ENCODE measurements around the gene ERMARD.

ERMARD gene

GRCh38 chr6:169803271-169803811 lies 51.9 kb downstream of the ERMARD start:
- DNase-seq = no peak

DNA sequence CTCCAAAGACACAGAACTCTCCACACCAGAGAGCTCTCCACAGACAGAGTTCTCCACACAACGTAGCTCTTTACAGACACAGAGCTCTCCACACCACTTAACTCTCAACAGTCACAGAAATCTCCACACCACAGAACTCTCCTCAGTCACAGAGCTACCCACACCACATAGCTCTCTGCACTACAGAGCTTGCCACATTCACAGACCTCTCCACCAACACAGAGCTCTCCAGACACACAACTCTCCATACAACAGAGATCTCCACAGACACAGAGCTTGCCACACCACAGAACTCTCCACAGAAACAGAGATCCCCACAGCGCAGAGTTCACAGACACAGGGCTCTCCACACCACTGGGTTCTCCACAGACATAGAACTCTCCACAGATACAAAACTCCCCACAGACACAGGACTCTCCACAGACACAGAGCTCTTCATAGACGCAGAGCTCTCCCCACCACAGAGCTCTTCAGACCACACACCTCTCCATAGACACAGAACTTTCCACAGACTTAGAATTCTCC lies 52.5 kb downstream of the ERMARD start:
- DNase-seq = no peak

- no peak for DNase-seq
Observed at GRCh38 chr6:169804427-169804826, 53.0 kb downstream of the ERMARD start.

- DNase-seq = no peak
Observed at GRCh38 chr6:169805242-169805838, 53.9 kb downstream of the ERMARD start.

- no peak for DNase-seq
Observed at GRCh38 chr6:169806701-169807100, 55.3 kb downstream of the ERMARD start.

DNA sequence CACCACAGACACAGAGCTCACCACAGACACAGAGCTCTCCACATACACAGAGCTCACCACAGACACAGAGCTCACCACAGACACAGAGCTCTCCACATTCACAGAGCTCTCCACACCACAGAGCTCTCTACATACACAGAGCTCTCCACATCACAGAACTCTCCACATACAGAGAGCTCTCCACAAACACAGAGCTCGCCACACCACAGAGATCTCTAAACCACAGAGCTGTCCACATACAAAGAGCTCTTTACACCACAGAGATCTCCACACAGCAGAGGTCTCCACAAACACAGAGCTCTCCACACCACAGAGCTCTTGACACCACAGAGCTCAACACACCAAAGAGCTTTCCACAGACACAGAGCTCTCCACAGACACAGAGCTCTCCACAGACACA lies 55.8 kb downstream of the ERMARD start:
- no peak for DNase-seq

DNA sequence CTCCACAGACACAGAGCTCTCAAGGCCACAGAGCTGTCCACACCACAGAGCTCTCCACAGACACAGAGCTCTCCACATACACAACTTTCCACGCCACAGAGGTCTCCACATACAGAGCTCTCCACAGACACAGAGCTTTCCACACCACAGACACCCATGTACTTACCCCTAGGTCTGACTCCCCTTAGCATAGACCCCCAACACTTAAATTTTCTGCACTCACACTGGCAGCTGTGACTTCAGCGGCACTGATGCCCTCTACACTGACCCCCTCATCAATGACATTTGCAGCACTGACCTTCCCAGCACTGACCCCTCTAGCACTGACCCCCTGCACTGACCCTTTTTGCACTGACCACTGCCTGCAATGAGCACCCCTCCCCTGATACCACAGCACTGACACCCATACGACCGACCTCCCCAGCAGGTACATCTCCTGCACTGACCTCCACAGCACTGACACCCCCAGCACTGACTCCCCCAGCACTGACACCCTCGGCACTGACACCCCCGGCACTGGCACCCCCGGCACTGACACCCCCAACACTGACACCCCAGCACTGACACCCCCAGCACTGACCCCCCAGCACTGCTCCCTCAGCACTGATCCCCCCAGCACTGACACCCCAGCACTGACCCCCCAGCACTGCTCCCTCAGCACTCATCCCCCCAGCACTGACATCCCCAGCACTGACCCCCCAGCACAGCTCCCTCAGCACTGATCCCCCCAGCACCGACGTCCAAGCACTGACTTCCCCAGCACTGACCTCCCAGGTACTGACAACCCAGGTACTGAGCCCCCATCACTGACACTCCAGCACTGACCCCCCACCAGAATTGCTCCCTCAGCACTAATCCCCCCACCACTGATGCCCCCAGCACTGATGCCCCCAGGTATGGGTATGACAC lies 56.5 kb downstream of the ERMARD start:
- DNase-seq = no peak

DNA sequence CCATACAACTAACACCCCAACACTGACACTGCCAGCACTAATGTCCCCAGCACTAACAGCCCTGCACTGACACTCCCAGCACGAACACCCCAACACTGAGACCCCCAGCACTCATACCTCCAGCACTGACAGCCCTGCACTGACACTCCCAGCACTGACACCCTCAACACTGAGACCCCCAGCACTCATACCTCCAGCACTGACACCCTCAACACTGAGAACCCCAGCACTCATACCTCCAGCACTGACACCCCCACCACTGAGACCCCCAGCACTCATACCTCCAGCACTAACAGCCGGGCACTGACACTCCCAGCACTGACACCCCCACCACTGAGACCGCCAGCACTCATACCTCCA lies 57.2 kb downstream of the ERMARD start:
- DNase-seq = no peak

DNA sequence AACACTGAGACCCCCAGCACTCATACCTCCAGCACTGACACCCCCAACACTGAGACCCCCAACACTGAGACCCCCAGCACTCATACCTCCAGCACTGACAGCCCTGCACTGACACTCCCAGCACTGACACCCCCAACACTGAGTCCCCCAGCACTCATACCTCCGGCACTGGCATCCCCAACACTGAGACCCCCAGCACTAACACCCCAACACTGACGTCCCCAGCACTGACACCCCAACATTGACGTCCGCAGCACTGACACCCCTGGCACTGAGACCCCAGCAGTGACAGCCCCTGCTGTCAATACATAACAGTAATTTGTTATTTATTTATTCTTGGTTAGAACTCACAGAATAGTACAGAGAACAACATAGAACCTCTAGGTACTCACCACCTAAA lies 58.0 kb downstream of the ERMARD start:
- DNase-seq = no peak

DNA sequence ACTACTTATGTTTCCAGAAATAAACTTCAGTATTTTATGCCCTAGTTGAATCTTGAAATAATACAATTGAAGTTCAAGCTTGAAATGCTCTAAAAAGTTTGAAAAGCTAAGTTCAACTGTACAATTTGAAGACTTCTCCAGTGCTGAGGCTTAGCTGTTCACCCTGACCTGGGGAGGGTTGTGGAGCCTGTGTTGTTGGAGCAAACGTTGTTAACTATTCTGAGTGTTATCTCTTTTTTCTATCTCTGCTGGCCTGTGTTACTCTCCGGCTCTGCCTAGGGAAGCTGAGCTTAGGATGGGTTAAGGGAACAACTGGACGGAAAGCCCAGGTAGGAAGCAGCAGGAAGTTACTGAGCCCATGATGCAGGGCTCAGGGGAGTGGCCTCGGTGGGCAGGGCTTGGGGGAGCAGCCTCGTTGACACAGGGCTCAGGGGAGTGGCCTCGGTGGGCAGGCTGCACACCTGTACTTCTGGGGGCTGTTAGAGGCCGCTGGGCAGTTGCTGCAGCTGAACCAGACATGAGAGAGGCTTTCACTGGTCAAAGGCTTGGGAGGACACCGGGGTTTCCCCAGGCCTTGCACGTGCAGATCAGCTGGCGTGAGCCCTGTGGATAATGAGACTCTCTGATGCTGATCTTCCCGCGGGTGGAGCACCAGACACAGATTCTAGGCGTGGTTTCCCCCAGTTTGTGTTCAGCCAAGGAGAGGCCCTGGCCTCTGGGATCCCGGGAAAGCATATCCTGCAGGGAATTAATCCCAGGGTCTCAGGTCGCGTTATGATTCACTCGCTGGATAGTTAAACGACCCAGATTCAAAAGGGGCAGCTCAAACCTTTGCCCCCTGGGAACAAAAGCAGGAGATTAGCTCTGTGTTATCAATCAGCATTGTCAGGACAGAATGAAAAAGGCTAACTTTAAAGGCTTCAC lies 58.9 kb downstream of the ERMARD start:
- DNase-seq = no peak

DNA sequence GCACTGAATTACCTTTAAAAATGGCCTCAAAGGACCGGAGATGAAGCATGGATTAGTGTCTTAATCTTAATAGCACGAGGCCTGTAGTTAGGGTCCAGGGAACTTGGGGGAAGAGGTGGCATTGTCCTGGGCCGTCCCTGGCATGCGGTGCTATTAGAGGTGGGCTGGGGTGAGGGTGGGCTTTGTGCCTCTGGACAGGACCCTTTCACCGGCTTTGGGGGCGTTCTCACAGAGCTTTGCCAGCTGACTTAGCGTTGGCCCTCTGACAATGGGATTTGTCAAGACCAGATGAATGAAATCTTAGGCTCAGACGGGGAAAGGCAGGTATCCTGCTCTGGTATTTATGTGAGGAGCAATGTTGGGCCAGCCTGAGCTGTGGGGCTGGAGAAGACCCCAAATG lies 59.6 kb downstream of the ERMARD start:
- no peak for DNase-seq

GRCh38 chr6:169811521-169812256 lies 60.3 kb downstream of the ERMARD start:
- no peak for DNase-seq

DNA sequence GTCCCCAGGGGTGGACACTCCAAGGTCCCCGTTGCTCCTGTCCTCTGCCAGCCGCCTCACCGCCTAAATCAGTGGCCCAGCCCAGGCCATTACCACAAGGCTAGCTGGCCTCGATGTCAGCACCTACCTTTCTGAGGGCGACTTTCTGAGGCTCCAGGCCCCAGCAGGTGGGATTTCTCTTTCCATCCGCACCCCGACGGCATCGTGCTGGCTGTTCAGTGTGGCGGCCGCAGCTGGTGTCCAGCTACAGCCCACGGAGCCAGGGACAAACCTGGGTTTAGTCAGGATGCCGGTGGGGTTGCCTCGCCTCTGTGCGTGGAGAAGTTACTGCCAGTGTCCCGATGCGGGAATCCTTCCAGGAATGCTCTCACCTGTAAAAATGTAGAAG lies 60.8 kb downstream of the ERMARD start:
- DNase-seq = no peak

- DNase-seq = no peak
Observed at GRCh38 chr6:169813969-169814368, 62.5 kb downstream of the ERMARD start.

DNA sequence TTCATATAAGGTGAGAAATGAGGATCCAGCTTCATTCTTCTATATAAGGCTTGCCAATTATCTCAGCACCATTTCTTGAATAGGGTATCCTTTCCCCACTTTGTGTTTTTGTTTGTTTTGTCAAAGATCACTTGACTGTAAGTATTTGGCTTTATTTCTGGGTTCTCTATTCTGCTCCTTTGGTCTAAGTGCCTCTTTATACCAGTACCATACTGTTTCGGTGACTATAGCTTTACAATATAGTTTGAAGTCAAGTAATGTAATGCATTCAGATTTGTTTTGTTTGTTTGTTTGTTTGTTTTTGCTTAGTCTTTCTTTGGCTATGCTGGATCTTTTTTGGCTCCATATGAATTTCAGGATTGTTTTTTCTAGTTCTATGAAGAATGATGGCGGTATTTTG lies 64.6 kb downstream of the ERMARD start:
- no peak for DNase-seq

DNA sequence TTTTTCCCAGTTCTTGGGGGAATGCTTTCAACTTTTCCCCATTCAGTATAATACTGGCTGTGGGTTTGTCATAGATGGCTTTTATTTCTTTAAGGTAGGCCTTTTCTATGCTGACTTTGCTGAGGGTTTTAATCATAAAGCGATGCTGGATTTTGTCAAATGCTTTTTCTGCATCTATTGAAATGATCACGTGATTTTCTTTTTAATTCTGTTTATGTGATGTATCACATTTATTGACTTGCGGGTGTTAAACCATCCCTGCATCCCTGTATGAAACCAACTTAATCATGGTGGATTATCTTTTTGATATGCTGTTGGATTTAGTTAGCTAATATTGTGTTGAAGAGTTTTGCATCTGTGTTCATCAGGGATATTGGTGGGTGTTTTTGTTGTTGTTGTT lies 65.6 kb downstream of the ERMARD start:
- no peak for DNase-seq

DNA sequence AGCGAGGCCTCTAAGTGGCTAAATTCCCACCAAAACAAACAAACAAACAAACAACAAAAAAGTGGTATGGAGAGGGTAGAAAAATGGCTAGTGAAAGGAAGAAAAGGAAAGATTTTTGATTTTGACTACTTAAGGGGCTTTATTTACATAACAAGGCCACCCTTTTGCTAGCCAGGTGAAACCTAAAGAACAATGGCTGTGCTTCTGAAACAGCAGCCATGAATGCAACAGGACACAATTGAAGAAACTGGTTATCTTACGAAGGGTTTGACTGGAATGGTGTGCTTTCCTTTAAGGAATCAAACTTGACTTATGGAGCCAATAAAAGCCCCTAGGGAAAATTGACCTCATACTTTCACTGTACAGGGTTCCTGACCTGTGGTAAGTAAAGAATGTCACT lies 68.9 kb downstream of the ERMARD start:
- no peak for DNase-seq

DNA sequence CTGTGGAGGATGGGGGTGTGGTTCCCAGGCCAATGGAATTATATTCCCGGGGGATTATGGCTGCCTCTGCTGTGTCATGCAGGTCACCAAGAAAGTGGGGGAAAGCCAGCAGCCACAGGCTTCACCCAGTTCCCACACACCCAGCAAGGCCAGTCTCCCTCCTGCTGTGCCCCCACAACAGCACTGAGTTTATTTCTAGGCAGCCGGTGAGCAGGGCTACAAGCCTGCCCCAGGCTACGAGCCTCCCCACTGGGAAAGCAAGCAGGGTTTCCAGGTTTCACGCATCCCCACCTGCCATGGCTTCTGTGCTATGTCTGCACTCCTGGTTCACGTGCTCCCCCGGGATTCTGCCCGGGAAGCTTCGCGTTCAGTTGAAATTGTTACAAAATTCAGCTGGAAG lies 72.6 kb downstream of the ERMARD start:
- DNase-seq = no peak

GRCh38 chr6:169824848-169825557 lies 73.6 kb downstream of the ERMARD start:
- DNase-seq = no peak

- no peak for DNase-seq
Observed at GRCh38 chr6:169825558-169826225, 74.3 kb downstream of the ERMARD start.

DNA sequence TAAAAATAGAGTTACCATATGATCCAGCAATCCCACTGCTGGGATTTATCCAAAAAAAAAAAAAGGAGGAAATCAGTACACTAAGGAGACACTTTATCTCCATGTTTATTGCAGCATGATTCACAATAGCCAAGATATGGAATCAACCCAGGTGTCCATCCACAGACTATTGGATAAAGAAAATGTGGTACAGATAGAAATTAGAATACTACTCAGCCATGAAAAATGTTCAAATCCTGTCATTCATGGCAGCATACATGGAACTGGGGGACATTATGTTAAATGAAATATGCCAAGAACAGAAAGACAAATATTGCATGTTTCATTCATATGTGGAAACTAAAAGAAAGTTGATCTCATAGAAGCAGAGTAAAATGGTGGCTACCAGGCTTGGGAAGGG lies 75.3 kb downstream of the ERMARD start:
- no peak for DNase-seq

Data from T-helper 9 cell (primary cell).